Left cardiac atrium (tissue), 4 donors: Measurements from ENCODE around the gene HSPB9. TPM values are rescaled to one million over a fixed set of nuclear protein-coding genes. Genes with fewer than 3 reads are reported as not detected.
A peak's percentile ranks its signal among the peaks of the same experiment; 100 is the strongest.
"Not testable (repeated sequence)": the region's sequence is repeated elsewhere in the genome, so short reads cannot be mapped to it uniquely, and the experiment has no call there.

Experiments
- ATAC-seq, 2 donors: fragments of 200-7000 bp; cut with Tn5 transposase; one replicate each; pipeline ENCODE4 v1.9.1; 2020; ENCODE audit warnings: mild to moderate bottlenecking in 2 of 2, moderate library complexity in 2 of 2
- DNase-seq: peaks from one replicate; pipeline ENCODE4 v3.0.0-alpha.2; 2020
- intact Hi-C, 2 donors: fragments of 100-400 bp; cut with DNase I; formaldehyde crosslinking; loops; one replicate each; pipeline versions ENCODE4 v1.14.1 to v1.15.1; 2022 to 2023
- total RNA-seq, 2 donors: library from RNA; stranded (reverse); fragmentation: NEBNext Ultra II Directional; extraction: Animal tissue kit (Norgen Biotek cat#: 25700); gene quantifications; one replicate each; pipeline ENCODE4 v1.2.1, GENCODE V29; 2021
- donor health status: DM: no; HTN: yes; CAD: no.
- donor health status: DM: no; HTN: yes; CAD: no; lungs with severe emphysema.
- donor health status: DM: yes; HTN: yes; CAD: no.
- donor health status: Dilated cardiomyopathy.

HSPB9 gene
- total RNA-seq, 2 donors from 2014 or later: 0.24 TPM; not detected in 1

DNA sequence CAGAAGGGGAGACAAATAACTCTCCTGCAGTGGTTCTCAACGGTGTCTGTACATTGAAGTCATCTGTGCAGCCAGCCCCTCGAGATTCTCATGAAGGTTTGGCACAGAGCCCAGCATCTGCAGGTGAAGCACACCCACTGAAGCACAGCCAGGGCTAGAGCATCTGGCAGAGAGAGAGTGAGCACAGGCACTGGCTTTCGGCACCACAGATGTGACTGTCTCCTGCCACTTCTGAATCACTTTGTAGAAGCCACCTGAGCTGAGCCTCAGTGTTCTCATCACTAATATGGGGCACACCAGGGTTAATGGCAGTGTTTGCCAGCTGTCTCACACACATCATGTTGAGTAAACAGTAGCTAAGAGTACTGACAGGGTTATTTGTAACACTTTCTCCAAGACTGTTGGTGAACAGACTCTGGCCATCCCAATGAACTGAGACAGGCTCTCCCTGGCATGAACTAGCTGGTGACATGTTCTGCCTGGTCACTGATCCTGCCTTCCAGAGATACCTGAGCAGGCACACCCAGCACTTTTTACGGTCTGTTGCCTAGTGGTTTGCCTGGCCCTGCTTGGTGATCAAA, 10.9 kb downstream of the HSPB9 start:
- intact Hi-C loops: no loop called here
- DNase-seq (no peak), ATAC-seq (no peak)

DNA sequence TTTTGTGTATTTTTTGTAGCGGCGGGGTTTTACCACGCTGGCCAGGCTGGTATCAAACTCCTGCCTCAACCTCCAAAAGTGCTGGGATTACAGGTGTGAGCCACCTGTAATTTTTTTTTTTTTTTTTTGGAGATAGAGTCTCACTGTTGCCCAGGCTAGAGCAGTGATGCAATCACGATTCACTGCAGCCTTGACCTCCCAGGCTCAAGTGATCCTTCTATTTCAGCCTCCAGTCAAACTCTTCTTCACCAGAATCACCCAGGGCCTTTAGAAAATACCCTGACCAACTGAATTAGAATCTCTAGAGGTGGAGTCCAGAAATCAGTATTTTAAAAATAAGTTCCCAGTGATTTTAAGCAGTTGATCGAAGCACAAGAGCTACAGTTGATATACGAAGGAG, 12.5 kb downstream of the HSPB9 start:
- DNase-seq (no peak), ATAC-seq (no peak)
- intact Hi-C loops: no loop called here

DNA sequence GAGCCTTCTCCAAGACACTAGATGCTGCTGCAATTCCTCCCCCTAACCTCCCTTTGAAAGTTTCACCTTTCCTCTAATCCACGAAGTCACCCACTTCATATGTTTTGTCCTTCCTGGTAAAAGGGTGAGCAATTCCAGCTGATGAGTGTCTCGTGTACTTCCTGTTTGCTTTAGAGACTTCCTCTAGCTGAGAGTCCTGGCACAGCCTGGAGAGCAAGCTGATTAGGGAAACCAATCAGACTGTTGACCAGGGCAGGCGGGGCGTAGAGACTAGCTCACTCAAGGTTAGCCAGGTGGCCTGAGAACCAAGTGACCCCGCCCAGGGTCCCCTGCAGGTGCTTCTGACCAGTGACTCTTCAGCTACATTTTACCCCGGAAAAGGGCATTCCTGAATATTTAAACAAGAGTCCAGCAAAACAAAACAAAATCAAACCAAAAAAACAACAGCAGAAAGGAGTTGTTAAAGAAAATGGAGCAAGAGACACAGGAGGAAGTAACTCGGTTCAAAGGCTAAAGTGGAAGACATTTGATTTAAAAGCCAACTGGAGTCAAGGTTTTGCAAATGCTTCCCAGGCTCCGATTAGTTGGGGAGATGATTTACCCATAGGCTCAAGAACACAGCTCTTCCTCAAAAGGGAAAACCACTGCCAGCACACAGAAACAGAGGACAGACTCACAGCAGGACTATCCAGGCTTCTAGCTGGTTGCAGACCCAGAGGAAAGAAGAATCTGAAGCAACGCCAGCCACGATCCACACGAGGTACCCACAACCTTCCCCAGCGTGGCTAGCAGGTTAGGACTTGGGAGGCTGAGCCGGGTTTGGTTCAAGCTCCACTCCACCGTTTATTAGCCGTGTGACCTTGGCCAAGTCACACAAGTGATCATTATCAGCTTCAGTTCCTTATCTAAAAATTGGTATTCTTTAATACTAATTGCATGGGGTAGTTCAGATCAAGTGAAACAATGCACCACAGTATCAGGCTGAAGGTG, 13.4 kb downstream of the HSPB9 start:
- DNase-seq: peak; percentile 80
- intact Hi-C loops: no loop called here
- peak; percentile 86 for ATAC-seq

- DNase-seq (no peak), ATAC-seq (no peak)
- intact Hi-C loops: no loop called here
Measured at GRCh38 chr17:42136654-42137051, 14.0 kb downstream of the HSPB9 start.

DNA sequence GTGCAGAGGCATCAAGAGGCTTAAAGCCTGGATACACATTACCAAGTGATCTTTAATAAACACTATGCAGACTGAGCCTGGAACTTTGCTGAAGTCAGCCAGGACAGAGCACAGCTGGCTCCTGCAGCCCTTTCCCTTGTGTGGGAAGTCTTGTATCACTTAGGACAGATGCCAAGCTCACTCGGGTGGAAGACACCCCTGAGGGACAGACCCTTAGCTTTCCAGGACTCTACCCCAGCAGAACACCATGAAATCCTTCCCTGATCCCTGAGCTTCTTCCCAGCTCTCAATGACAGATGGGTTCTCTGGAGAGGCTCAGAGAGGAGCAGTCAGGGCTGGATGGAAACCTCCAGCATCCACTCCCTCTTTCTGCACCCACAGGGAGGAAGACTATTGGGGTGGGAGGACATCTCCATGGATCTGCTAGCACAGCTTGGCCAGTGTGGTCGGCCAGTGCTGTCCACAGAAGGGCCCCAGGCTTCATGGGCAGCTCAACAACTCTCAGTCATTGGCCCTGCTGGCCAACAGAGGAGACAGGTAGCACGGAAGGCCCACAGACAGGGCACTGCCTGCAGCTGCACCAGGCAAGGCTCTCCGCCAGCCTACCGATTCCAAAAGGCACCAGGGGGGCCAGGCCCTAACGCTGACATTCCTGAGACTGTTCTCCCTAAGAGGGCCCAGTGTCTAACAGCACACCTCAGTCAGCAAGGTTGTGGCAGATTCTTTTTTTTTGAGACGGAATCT, 16.3 kb downstream of the HSPB9 start:
- intact Hi-C loops: no loop called here
- ATAC-seq (no peak), DNase-seq (no peak)

DNA sequence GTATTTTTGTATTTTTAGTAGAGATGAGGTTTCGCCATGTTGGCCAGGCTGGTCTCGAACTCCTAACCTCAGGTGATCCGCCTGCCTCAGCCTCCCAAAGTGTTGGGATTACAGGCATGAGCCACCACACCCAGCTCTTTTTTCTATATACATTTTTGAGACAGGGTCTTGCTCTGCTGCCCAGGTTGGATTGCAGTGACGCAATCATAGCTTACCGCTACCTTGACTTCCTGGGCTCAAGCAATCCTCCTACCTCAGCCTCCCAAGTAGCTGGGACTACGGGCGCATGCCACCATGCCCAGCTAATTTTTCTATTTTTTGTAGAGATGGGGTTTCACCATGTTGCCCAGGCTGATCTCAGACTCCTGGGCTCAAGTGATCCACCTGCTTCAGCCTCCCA, 18.1 kb downstream of the HSPB9 start:
- ATAC-seq, DNase-seq, intact Hi-C loops: not testable (repeated sequence)

DNA sequence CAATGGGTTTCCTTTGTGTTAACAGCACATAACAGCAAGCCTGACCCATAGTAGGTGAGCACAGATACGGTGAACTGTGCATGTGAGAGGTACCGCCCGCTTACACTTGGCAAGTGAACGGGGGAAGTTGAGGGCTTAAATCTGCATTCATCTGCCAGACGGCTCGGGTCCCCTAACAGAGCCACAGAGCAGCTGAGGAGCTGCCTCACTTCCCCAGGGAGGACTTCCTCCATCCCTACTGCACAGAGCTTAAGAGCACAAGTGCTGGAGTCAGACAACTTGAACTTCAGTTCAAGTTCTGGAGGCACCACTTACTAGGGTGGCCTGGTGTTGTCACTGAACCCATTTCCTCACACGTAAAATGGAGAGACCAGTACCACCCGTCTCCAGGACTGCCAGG, 18.8 kb downstream of the HSPB9 start:
- DNase-seq (no peak), ATAC-seq (peak in 1 of 2 donors; percentile 21)
- intact Hi-C loops: no loop called here

DNA sequence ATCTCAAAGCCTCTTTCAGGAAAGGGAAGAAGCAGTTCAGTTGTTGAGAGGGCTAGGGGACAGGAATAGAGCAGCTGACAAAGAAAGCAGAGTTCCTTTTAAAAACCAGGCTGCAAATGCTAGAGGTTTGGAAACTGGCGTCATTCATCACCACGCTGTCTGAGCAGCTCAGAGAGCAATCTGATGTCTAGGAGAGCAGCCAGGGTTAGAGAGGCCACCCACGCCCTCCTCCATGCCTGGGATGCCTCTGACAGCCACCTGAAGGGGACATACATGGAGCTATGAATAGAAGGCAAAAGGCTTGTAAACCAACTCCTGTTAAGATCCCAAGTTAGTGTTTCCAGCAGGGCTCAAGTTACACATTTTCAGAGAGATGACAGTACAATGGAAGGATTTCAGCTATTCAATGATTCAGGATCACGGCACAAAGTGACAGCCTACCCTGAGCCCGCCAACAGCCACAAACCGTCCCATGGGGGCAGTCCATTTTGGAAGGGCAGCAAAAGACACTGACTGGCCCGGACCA, 19.8 kb downstream of the HSPB9 start:
- peak; percentile 67 to 82 for ATAC-seq
- intact Hi-C loops: no loop called here
- no peak for DNase-seq

- intact Hi-C loops: not testable (repeated sequence)
Measured at GRCh38 chr17:42143138-42143537, 20.5 kb downstream of the HSPB9 start.

DNA sequence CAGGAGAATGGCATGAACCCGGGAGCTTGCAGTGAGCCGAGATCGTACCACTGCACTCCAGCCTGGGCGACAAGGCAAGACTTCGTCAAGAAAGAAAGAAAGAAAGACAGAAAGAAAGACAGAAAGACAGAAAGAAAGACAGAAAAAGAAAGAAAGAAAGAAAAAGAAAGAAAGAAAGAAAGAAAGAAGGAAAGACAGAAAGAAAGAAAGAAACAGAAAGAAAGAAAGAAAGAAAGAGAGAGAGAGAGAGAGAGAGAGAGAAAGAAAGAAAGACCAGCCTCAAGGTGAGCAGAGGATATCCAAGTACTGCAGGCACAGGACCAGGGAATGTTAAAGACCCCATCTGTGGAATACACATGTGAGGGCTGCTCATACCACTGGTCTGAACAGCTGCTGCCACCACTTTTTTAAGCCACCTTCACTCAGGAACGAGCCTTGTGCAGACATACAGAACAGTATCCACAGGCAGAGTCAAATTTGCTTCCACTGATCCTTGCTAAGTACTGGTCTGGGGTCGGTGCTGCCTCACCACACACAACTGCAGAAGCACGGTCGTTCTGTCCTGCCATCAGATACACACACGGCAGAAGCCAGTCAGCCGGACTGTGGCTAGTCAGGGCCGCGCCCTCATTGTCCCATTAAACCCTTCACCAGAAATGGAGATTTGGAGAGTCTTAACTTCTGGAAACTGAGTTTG, 24.5 kb downstream of the HSPB9 start:
- ATAC-seq: no peak
- intact Hi-C loops: no loop called here
- DNase-seq: no peak

More at GRCh38 chr17:42143138-42143537, 20.5 kb downstream of the HSPB9 start:
- ATAC-seq, DNase-seq: not testable (repeated sequence)

GRCh38 chr17:42153919-42154742, 31.5 kb downstream of the HSPB9 start:
- intact Hi-C loops: no loop called here
- DNase-seq (no peak), ATAC-seq (peak in 1 of 2 donors; percentile 1)

DNA sequence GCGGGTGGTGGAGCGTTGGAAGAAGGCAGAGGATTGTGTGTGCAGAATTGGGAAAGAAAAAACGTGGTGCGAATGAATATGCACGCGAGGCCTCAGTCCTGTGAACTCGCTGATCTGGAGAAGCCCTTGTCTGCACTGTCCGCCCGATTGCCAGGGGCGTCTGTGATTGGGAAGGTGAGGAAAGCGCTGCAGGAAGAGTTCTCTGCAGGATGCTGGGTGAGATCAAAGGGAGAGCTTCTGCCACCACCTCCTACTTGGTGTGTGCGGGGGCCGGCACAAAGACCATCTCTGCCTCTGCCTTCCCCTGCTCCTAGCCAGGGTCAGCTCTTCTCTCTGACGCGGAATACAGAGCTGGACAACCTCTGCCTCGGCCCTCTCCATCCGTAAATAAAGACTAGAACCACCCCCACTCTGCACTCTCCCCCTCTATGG, 33.0 kb downstream of the HSPB9 start:
- DNase-seq (no peak), ATAC-seq (no peak)
- intact Hi-C loops: no loop called here

GRCh38 chr17:42159796-42160530, 37.4 kb downstream of the HSPB9 start:
- intact Hi-C loops: no loop called here
- no peak for DNase-seq
- ATAC-seq: no peak

DNA sequence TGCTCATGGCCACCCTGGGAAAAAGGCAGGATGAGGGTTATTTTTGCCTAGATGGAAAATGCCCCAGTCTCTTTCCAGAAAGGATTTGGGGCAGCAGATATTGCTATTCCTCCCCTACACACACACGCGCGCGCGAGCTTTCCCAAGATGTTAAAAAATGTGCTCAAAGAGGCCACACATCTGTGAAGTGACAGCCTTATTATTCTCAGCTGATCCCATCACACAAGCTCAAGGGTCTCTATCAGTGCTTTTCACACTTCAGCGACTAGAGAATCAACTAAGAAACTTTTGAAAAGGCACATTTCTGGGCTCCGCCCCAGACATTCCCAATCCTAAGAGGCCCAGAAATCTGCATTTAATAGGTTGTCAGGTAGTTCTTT, 37.9 kb downstream of the HSPB9 start:
- ATAC-seq (no peak), DNase-seq (no peak)
- intact Hi-C loops: no loop called here

DNA sequence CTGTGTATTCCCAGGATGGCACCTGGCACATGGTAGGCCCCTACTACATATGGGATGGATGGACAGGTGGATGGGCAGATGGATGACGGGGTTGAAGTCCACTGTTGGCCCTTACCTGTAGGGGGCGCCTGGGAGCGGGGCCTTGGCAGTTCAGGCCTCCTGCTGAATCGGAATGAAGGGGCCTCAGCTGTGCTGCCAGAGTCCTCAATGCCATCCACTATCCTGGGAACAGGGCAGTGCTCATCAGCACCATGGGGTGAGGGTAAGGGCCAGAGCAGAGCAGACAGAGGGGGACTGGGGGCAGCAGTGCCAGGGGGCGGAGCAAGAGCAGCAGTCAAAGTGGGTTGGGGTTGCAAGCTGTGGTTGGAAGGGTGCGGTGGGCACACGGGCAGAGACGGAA, 40.5 kb downstream of the HSPB9 start:
- ATAC-seq: no peak
- intact Hi-C loops: no loop called here

GRCh38 chr17:42163696-42164407, 41.2 kb downstream of the HSPB9 start:
- intact Hi-C loops: no loop called here
- ATAC-seq: no peak

More for the DNA sequence above, 40.5 kb downstream of the HSPB9 start:
- DNase-seq: no peak

DNA sequence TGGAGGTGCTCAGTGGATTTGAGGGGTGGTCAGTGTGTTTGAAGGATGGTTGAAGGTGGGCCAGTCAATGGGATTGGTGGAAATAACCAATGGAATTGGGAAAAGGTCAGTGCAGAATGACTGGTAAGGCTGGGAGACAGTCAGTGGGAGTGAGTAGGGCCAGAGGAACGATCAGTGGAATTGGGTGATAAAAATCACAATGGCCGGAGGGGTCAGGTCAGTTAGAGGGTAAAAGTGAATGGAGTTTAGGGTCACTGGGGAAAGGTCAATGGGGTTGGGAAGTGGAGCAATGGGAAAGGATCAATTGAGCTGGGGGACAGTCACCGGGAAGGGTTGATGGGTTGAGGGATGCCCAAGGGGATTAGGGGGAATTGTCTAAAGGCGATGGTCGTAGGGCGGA, 43.1 kb downstream of the HSPB9 start:
- ATAC-seq (no peak), DNase-seq (no peak)
- intact Hi-C loops: no loop called here

More at GRCh38 chr17:42163696-42164407, 41.2 kb downstream of the HSPB9 start:
- no peak for DNase-seq
